Measurements from ENCODE around the gene PIK3CG.
"Not testable (repeated sequence)": the region's sequence is repeated elsewhere in the genome, so short reads cannot be mapped to it uniquely, and the experiment has no call there.

Gene PIK3CG

DNA sequence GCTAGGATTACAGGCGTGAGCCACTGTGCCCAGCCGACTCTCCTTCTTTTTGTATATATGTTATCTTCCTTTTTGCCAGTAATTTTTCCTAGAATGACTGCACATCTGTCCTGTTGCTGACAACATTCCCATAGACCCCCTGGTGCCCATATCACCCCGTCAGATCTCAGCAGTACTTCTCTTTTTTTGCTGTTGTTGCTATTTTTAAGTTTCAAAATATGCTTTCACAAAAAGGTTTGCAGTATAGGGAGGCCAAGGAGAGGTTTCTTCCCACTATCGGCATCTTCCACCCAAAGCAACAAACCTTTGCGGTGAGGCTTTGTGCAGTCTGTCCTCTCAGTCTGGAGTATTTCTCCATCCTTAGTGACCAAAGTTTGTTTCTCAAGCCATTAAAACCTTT, 23.1 kb downstream of the PIK3CG start:
- Histone ChIP-seq H3K36me3 (replicated peaks) (no peaks in the 10 kb centered on the region), H3K4me1 (no peaks in the 10 kb centered on the region), H3K4me3 (no peak overlapping the region), H3K27me3 (ENCODE audit: low read depth) (no peaks in the 10 kb centered on the region), H3K9me3 (no peaks in the 10 kb centered on the region)
- in situ Hi-C loops (cut with MboI; ENCODE audit: low sequenced_read_pairs): no loop called here
- no peak for DNase-seq (ENCODE audit: low spot score in 2 of 2)

DNA sequence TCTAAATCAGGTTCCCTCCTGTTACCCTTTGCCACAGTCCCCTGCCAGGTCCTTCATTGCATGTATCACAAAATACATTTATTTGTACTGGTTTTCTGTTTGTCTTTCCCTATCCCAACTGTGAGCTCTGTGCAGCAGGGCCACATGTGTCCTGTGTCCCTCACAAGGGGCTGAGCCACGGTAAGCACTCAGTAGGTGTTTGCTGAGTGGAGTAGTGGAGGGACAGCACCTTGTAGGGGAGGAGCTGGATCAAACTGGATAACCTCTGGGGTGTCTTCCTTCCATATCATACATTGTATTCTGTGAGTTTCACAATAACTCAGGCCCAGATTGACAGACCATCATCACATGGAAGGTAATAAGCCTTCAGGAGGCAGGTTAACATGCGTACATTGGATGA, 25.9 kb downstream of the PIK3CG start:
- Histone ChIP-seq H3K36me3 (replicated peaks) (no peaks in the 10 kb centered on the region), H3K27me3 (ENCODE audit: low read depth) (no peaks in the 10 kb centered on the region), H3K4me1 (no peaks in the 10 kb centered on the region), H3K4me3 (no peak overlapping the region), H3K9me3 (no peaks in the 10 kb centered on the region)
- DNase-seq (ENCODE audit: low spot score in 2 of 2): no peak
- in situ Hi-C loops (cut with MboI; ENCODE audit: low sequenced_read_pairs): no loop called here

DNA sequence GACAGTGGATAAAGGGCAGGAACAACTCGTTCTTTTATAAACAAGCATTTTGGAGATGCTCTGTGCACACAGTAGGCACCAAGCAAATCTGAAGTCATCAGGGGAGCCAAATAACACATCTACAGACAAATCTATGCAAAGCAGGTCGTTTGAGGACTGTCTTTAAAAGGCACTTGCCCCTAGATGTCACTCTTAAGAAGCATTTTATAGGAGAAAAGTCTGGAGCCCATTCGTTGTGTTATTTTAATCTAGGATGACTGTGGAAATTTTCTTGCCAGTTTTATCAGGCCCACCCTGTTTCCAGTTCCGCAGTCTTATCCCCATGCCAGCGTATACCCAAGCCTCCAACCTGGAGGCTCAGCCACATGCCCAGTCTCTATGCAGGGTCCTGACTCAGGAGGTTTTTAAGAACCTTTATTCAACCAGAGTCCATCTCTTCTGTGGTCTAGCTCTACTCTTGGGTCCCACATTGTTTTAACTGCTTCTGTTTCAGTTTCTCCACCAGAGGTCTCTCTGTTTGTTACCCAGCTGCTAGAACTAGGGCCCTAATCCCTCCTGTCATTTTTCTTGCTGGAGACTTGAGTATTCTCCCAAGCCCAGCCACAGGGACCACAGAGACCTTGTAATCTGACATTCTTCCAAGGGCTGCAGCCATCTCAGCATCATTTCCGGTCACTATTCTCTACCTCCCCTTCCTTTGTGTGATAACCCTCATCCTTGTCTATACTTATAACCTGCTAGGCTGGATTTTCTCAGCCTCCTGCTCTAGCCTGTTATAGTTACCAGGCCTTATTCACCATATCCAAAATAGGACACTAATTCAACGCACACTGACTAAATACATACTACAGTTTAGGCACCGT, 26.7 kb downstream of the PIK3CG start:
- no peak for DNase-seq (ENCODE audit: low spot score in 2 of 2)
- Histone ChIP-seq H3K4me1 (no peaks in the 10 kb centered on the region), H3K36me3 (replicated peaks) (no peaks in the 10 kb centered on the region), H3K9me3 (no peaks in the 10 kb centered on the region), H3K27me3 (ENCODE audit: low read depth) (no peaks in the 10 kb centered on the region), H3K4me3 (no peak overlapping the region)
- in situ Hi-C loops (cut with MboI; ENCODE audit: low sequenced_read_pairs): no loop called here

DNA sequence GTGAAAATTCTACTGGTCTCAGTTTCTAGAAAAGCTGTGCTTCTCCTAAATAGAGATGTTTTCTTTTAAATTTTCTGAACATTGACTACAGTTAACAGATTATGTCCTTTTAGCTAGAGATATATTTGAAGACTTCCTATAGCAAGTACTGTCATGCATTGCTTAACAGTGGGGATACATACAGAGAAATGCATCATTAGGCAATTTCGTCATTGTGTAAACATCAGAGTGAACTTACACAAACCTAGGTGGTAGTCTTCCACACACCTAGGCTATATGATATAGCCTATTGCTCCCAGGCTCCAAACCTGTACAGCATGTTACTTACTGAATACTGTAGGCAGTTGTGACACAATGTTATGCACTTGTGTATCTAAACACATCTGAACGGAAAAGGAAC, 28.5 kb downstream of the PIK3CG start:
- H3K4me1 ChIP-seq: no peaks in the 10 kb centered on the region
- no peaks in the 10 kb centered on the region for H3K36me3 ChIP-seq (replicated peaks)

GRCh38 chr7:106895246-106895864, 30.3 kb downstream of the PIK3CG start:
- Histone ChIP-seq H3K4me1 (no peaks in the 10 kb centered on the region), H3K36me3 (replicated peaks) (no peaks in the 10 kb centered on the region), H3K9me3 (no peaks in the 10 kb centered on the region), H3K4me3 (no peak overlapping the region), H3K27me3 (ENCODE audit: low read depth) (no peaks in the 10 kb centered on the region)
- no peak for DNase-seq (ENCODE audit: low spot score in 2 of 2)
- in situ Hi-C loops (cut with MboI; ENCODE audit: low sequenced_read_pairs): no loop called here

More for the DNA sequence above, 28.5 kb downstream of the PIK3CG start:
- H3K9me3 ChIP-seq: no peaks in the 10 kb centered on the region
- in situ Hi-C loops (cut with MboI; ENCODE audit: low sequenced_read_pairs): no loop called here
- no peak for DNase-seq (ENCODE audit: low spot score in 2 of 2)
- H3K4me3 ChIP-seq: no peak overlapping the region
- H3K27me3 ChIP-seq (ENCODE audit: low read depth): no peaks in the 10 kb centered on the region

DNA sequence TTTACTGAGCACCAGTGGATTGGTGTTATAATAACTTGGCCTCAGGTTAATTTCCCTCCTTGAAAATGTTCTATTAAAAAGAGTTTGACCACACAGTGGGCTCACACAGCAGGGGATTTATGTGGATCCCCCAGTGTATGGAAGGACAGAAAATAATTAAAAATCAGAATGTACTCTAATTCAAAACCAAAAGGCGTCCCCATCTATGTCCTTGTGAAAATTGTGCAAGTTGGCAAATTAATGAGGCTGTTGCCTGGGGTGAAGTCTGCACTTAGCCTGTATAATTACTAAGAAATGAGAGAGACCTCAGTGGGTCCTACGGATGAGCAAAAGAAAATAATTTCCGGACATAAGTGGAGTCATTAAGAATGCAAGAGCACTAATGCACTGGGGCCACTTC, 31.1 kb downstream of the PIK3CG start:
- H3K4me1 ChIP-seq: no peaks in the 10 kb centered on the region
- no peak for DNase-seq (ENCODE audit: low spot score in 2 of 2)

GRCh38 chr7:106897553-106897952, 32.5 kb downstream of the PIK3CG start:
- DNase-seq (ENCODE audit: low spot score in 2 of 2); in situ Hi-C loops (cut with MboI; ENCODE audit: low sequenced_read_pairs); H3K9me3 ChIP-seq; H3K36me3 ChIP-seq (replicated peaks); H3K27me3 ChIP-seq (ENCODE audit: low read depth); H3K4me1 ChIP-seq; H3K4me3 ChIP-seq: not testable (repeated sequence)

More for the DNA sequence above, 31.1 kb downstream of the PIK3CG start:
- Histone ChIP-seq H3K27me3 (ENCODE audit: low read depth) (no peaks in the 10 kb centered on the region), H3K4me3 (no peak overlapping the region), H3K36me3 (replicated peaks) (no peaks in the 10 kb centered on the region), H3K9me3 (no peaks in the 10 kb centered on the region)
- in situ Hi-C loops (cut with MboI; ENCODE audit: low sequenced_read_pairs): no loop called here

DNA sequence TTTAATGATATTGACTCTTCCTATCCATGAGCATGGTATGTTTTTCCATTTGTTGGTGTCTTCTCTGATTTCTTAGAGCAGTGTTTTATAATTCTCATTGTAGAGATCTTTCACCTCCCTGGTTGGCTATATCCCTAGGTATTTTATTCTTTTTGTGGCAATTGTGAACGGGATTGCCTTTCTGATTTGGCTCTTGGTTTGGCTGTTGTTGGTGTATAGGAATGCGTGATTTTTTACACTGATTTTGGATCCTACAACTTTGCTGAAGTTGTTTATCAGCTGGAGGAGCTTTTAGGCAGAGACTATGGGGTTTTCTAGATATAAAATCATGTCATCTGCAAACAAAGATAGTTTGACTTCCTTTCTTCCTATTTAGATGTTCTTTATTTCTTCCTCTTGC, 33.9 kb downstream of the PIK3CG start:
- DNase-seq (ENCODE audit: low spot score in 2 of 2); H3K27me3 ChIP-seq (ENCODE audit: low read depth); H3K36me3 ChIP-seq (replicated peaks); H3K4me1 ChIP-seq; H3K9me3 ChIP-seq; in situ Hi-C loops (cut with MboI; ENCODE audit: low sequenced_read_pairs); H3K4me3 ChIP-seq: not testable (repeated sequence)

DNA sequence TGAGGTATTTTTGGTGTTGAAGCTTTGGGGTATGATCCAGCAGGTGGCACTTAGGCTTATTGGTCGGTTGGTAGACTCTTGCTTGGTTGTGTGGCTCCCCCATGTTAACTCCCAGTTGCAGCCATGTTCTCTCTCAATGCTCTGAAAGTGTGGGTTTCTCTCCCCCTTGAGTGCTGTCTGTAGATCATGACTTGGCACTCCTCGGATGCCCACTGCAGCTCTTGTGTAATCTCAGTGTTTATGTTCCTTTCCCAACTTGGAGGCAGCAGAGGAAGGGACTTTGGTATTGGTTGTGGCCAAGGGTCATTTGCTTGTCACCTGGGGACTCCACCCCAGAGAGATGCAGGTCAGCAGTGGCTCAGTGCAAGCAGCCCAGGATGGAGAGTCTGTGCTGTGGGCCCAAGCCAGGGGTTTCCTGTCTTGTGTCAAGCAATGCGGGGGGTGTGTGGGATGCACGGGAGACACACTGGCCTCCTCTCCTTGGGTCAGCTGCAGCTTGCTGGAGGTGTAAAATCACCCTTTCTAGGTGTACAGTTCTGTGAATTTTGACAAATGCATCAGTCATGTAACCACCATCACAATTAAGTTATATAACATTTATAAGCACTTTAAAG, 36.9 kb downstream of the PIK3CG start:
- DNase-seq (ENCODE audit: low spot score in 2 of 2): no peak
- Histone ChIP-seq H3K4me3 (no peak overlapping the region), H3K27me3 (ENCODE audit: low read depth) (no peaks in the 10 kb centered on the region), H3K36me3 (replicated peaks) (no peaks in the 10 kb centered on the region), H3K9me3 (no peaks in the 10 kb centered on the region), H3K4me1 (no peaks in the 10 kb centered on the region)
- in situ Hi-C loops (cut with MboI; ENCODE audit: low sequenced_read_pairs): no loop called here

GRCh38 chr7:106905734-106906133, 40.7 kb downstream of the PIK3CG start:
- in situ Hi-C loops (cut with MboI; ENCODE audit: low sequenced_read_pairs): no loop called here
- no peak overlapping the region for H3K4me3 ChIP-seq

GRCh38 chr7:106911959-106912358, 46.9 kb downstream of the PIK3CG start:
- no peaks in the 10 kb centered on the region for H3K4me1 ChIP-seq
- no peaks in the 10 kb centered on the region for H3K27me3 ChIP-seq (ENCODE audit: low read depth)
- no peak for DNase-seq (ENCODE audit: low spot score in 2 of 2)
- no peaks in the 10 kb centered on the region for H3K36me3 ChIP-seq (replicated peaks)
- no peak overlapping the region for H3K4me3 ChIP-seq
- H3K9me3 ChIP-seq: no peaks in the 10 kb centered on the region
- in situ Hi-C loops (cut with MboI; ENCODE audit: low sequenced_read_pairs): no loop called here

More at GRCh38 chr7:106905734-106906133, 40.7 kb downstream of the PIK3CG start:
- Histone ChIP-seq H3K36me3 (replicated peaks) (no peaks in the 10 kb centered on the region), H3K27me3 (ENCODE audit: low read depth) (no peaks in the 10 kb centered on the region), H3K4me1 (no peaks in the 10 kb centered on the region), H3K9me3 (no peaks in the 10 kb centered on the region)
- peak in 1 of 2 experiments; percentile 44 for DNase-seq (ENCODE audit: low spot score in 2 of 2)

GRCh38 chr7:106914018-106914607, 49.0 kb downstream of the PIK3CG start:
- Histone ChIP-seq H3K36me3 (replicated peaks) (no peaks in the 10 kb centered on the region), H3K4me1 (no peaks in the 10 kb centered on the region)
- in situ Hi-C loops (cut with MboI; ENCODE audit: low sequenced_read_pairs): no loop called here

GRCh38 chr7:106915407-106915806, 50.3 kb downstream of the PIK3CG start:
- H3K9me3 ChIP-seq: no peaks in the 10 kb centered on the region
- H3K27me3 ChIP-seq (ENCODE audit: low read depth): no peaks in the 10 kb centered on the region
- in situ Hi-C loops (cut with MboI; ENCODE audit: low sequenced_read_pairs): no loop called here
- H3K4me1 ChIP-seq: no peaks in the 10 kb centered on the region
- no peak for DNase-seq (ENCODE audit: low spot score in 2 of 2)
- no peaks in the 10 kb centered on the region for H3K36me3 ChIP-seq (replicated peaks)
- no peak overlapping the region for H3K4me3 ChIP-seq

More at GRCh38 chr7:106914018-106914607, 49.0 kb downstream of the PIK3CG start:
- no peak for DNase-seq (ENCODE audit: low spot score in 2 of 2)
- Histone ChIP-seq H3K4me3 (no peak overlapping the region), H3K9me3 (no peaks in the 10 kb centered on the region), H3K27me3 (ENCODE audit: low read depth) (no peaks in the 10 kb centered on the region)

- no peak for DNase-seq (ENCODE audit: low spot score in 2 of 2)
- Histone ChIP-seq H3K4me1 (no peaks in the 10 kb centered on the region), H3K4me3 (no peak overlapping the region), H3K36me3 (replicated peaks) (no peaks in the 10 kb centered on the region), H3K9me3 (no peaks in the 10 kb centered on the region), H3K27me3 (ENCODE audit: low read depth) (no peaks in the 10 kb centered on the region)
- in situ Hi-C loops (cut with MboI; ENCODE audit: low sequenced_read_pairs): no loop called here
These were observed 50.8 kb downstream of the PIK3CG start for GRCh38 chr7:106915873-106916272.

All from HAP-1 (cell line).